PC-9 (cell line): ENCODE data around the gene PTCD2. TPM values are rescaled to one million over a fixed set of nuclear protein-coding genes. Genes with fewer than 3 reads are reported as not detected.

ENCODE experiments used
- BruUV-seq: library from RNA; stranded (reverse); fragments of 400-500 nt; replicated peaks from 2 replicates; lab custom pipeline; 2021; lab: Mats Ljungman, UMichigan
- CTCF ChIA-PET: fragments of 300-600 bp; sonication (Branson Sonifier 250); formaldehyde crosslinking; loops from one replicate; lab custom pipeline; 2022; ENCODE audit warnings: antibody characterized with exemption; lab: Charles Lee
- POLR2A ChIA-PET: fragments of 300-600 bp; sonication (Branson Sonifier 250); formaldehyde crosslinking; loops from one replicate; lab custom pipeline; 2022; ENCODE audit warnings: antibody characterized with exemption; ENCODE audit not compliant: unreplicated experiment; lab: Charles Lee
- DNase-seq, 2 experiments: peaks; one replicate each; pipeline versions ENCODE4 v3.0.0 to v3.0.0-alpha.2; 2015 to 2022; ENCODE audit warnings: mixed read lengths in 1 of 2
- H2AFZ ChIP-seq: fragments of 200-600 bp; sonication (generic); 2 replicates; pipeline ENCODE4 v1.8.1; 2017; ENCODE audit warnings: antibody characterized with exemption
- H3F3A ChIP-seq: fragments of 200-600 bp; sonication (generic); 2 replicates; pipeline ENCODE4 v1.8.1; 2017; ENCODE audit warnings: antibody characterized with exemption, mild to moderate bottlenecking, low read depth; ENCODE audit not compliant: insufficient read depth
- H3K27ac ChIP-seq: fragments of 200-600 bp; sonication (generic); 2 replicates; pipeline ENCODE4 v1.6.1; 2016; ENCODE audit warnings: mixed run types
- H3K27me3 ChIP-seq: fragments of 200-600 bp; sonication (generic); 2 replicates; pipeline ENCODE4 v1.6.1; 2016; ENCODE audit warnings: low read depth, mixed run types; ENCODE audit not compliant: insufficient read depth
- H3K36me3 ChIP-seq: fragments of 200-600 bp; sonication (generic); 2 replicates; pipeline ENCODE4 v1.6.1; 2016; ENCODE audit warnings: low read depth, mixed run types
- H3K4me1 ChIP-seq: fragments of 200-600 bp; sonication (generic); replicated peaks from 2 replicates; pipeline ENCODE4 v1.6.1; 2016; ENCODE audit warnings: mixed run types; ENCODE audit not compliant: insufficient read depth
- H3K4me2 ChIP-seq: fragments of 200-600 bp; sonication (generic); 2 replicates; pipeline ENCODE4 v1.6.1; 2017; ENCODE audit warnings: mixed run types
- H3K4me3 ChIP-seq: fragments of 200-600 bp; sonication (generic); 2 replicates; pipeline ENCODE4 v1.6.1; 2016; ENCODE audit warnings: mixed run types
- H3K79me2 ChIP-seq: fragments of 200-600 bp; sonication (generic); 2 replicates; pipeline ENCODE4 v1.6.1; 2017; ENCODE audit warnings: low read depth, mixed run types
- H3K9me2 ChIP-seq: fragments of 200-600 bp; sonication (generic); 2 replicates; pipeline ENCODE4 v1.8.1; 2017; ENCODE audit warnings: mild to moderate bottlenecking; ENCODE audit not compliant: insufficient read depth
- H3K9me3 ChIP-seq: fragments of 200-600 bp; sonication (generic); 2 replicates; pipeline ENCODE4 v1.8.1; 2016; ENCODE audit warnings: low read depth; ENCODE audit not compliant: insufficient read depth
- H4K20me1 ChIP-seq: fragments of 200-600 bp; sonication (generic); 2 replicates; pipeline ENCODE4 v1.8.1; 2017; ENCODE audit not compliant: insufficient read depth
- CTCF ChIP-seq: fragments of 200-600 bp; sonication (generic); conservative IDR thresholded peaks from 2 replicates; pipeline ENCODE4 v1.6.1; 2017; ENCODE audit warnings: mixed run types, antibody characterized with exemption, mild to moderate bottlenecking, moderate library complexity
- EZH2 ChIP-seq: fragments of 200-600 bp; sonication (generic); IDR thresholded peaks from 2 replicates; pipeline ENCODE4 v1.8.0; 2017; ENCODE audit warnings: antibody characterized with exemption, low read depth
- intact Hi-C: fragments of 100-400 bp; cut with micrococcal nuclease; formaldehyde crosslinking; loops from one replicate; pipeline ENCODE4 v1.10.0; 2022; ENCODE audit not compliant: unreplicated experiment
- total RNA-seq: library from RNA; stranded (reverse); gene quantifications from 2 replicates; pipeline ENCODE4 v1.2.3, GENCODE V29; 2021

PTCD2 gene
- total RNA-seq, 1 experiment from 2014 or later = 15.5 TPM

GRCh38 chr5:72356361-72356760 lies 36.2 kb downstream of the PTCD2 start:
- TF ChIP-seq CTCF = no peak
- TF ChIP-seq EZH2 = no peak
- POLR2A ChIA-PET = interaction anchor here (0.6 kb wide), 1 partner anchor 36 kb away, joined by 5 read pairs; the partner anchor contains the start of genes MRPS27 and PTCD2
- BruUV-seq = no TSS peak

GRCh38 chr5:72358925-72359324 lies 38.8 kb downstream of the PTCD2 start:
- DNase-seq = no peak
- Histone ChIP-seq H3K9me3 (peaks cover 4% of the 10 kb centered on the region; the same call in 1 of the 2 replicates), H3K4me2 (no peak overlapping the region), H3K79me2 (no peaks in the 10 kb centered on the region), H3K9me2 (no peaks in the 10 kb centered on the region), H3K36me3 (no peaks in the 10 kb centered on the region), H3K4me1 (peaks cover 14% of the 10 kb centered on the region), H4K20me1 (no peaks in the 10 kb centered on the region), H3K27me3 (no peaks in the 10 kb centered on the region), H3K27ac (no peak overlapping the region), H3K4me3 (no peak overlapping the region), H3F3A (peaks cover 3% of the 10 kb centered on the region; the same call in 1 of the 2 replicates), H2AFZ (no peak overlapping the region)
- BruUV-seq = no TSS peak
- intact Hi-C loops = no loop called here
- ChIA-PET CTCF (no interaction called here), POLR2A (no interaction called here)
- TF ChIP-seq CTCF (no peak), EZH2 (no peak)

More at GRCh38 chr5:72356361-72356760, 36.2 kb downstream of the PTCD2 start:
- H3K4me2 ChIP-seq = no peak overlapping the region
- H3K36me3 ChIP-seq = no peaks in the 10 kb centered on the region
- no peak overlapping the region for H3K4me3 ChIP-seq
- no peaks in the 10 kb centered on the region for H3K4me1 ChIP-seq
- H3K79me2 ChIP-seq = no peaks in the 10 kb centered on the region
- no peaks in the 10 kb centered on the region for H4K20me1 ChIP-seq
- H3K27ac ChIP-seq = no peak overlapping the region
- no peaks in the 10 kb centered on the region for H3K9me3 ChIP-seq
- H3K9me2 ChIP-seq = no peaks in the 10 kb centered on the region
- CTCF ChIA-PET = interaction anchor here (1.0 kb wide), 1 partner anchor 10 kb away, joined by 5 read pairs; no protein-coding TSS in a partner anchor
- intact Hi-C loops = no loop called here
- DNase-seq = no peak
- H2AFZ ChIP-seq = no peak overlapping the region
- peaks cover 3% of the 10 kb centered on the region; the same call in 1 of the 2 replicates for H3F3A ChIP-seq
- no peaks in the 10 kb centered on the region for H3K27me3 ChIP-seq

- no peak for DNase-seq
- Histone ChIP-seq H3K36me3 (no peaks in the 10 kb centered on the region), H3K27ac (no peak overlapping the region), H3K4me3 (no peak overlapping the region), H3K9me3 (peaks cover 4% of the 10 kb centered on the region; the same call in 1 of the 2 replicates), H3K79me2 (no peaks in the 10 kb centered on the region), H3F3A (peaks cover 3% of the 10 kb centered on the region; the same call in 1 of the 2 replicates), H3K9me2 (no peaks in the 10 kb centered on the region), H4K20me1 (no peaks in the 10 kb centered on the region), H3K27me3 (no peaks in the 10 kb centered on the region), H3K4me2 (no peak overlapping the region), H2AFZ (no peak overlapping the region), H3K4me1 (peaks cover 14% of the 10 kb centered on the region)
- TF ChIP-seq EZH2 = no peak
- TF ChIP-seq CTCF = no peak
- no TSS peak for BruUV-seq
- CTCF ChIA-PET = no interaction called here
- POLR2A ChIA-PET = no interaction called here
- intact Hi-C loops = loop anchor here (10.0 kb wide), 1 partner anchor 485 kb away; no protein-coding TSS in a partner anchor
Observed at GRCh38 chr5:72359886-72360285, 39.7 kb downstream of the PTCD2 start.
